ENCODE measurements around the gene STXBP5L. TPM values are rescaled to one million over a fixed set of nuclear protein-coding genes. Genes with fewer than 3 reads are reported as not detected.

Gene STXBP5L
- polyA plus RNA-seq, 2 of the 4 experiments (the other 2 are of a cell fraction): 0.08 TPM; not detected in 1

- ATAC-seq (no peak), FAIRE-seq (no peak), DNase-seq (ENCODE audit: low read depth in 1 of 2, low spot score in 1 of 2) (no peak)
- ChIA-PET CTCF (interaction anchor here (0.8 kb wide), 1 partner anchor 638 kb away, joined by 5 read pairs; no protein-coding TSS in a partner anchor), POLR2A (no interaction called here)
- H3K4me1 ChIP-seq: peaks cover 13% of the 10 kb centered on the region
- 15% methylated on average over 22 of the region's 26 CpGs for WGBS (ENCODE audit: missing lambda C conversion rate)
- peak overlapping the region; percentile 100 for H3K4me2 ChIP-seq
- H3K27ac ChIP-seq: no peak overlapping the region
- TF ChIP-seq CBX8 (IDR thresholded peaks at IDR 0.05): peak; percentile 97
- TF ChIP-seq ZFP36 (IDR thresholded peaks at IDR 0.05; ENCODE audit: borderline replicate concordance, partially characterized antibody): peak; percentile 26
- TF ChIP-seq RNF2 (IDR thresholded peaks at IDR 0.05; ENCODE audit: borderline replicate concordance, low read depth): peak; percentile 99
- no peak for TF ChIP-seq BCL3 (IDR thresholded peaks at IDR 0.05)
- peak overlapping the region; percentile 49 for H3K4me3 ChIP-seq
- H3K9me3 ChIP-seq: 0 out of 3 replicates have a peak, but pooled peaks cover 5% of the 10 kb centered on the region
Measured at GRCh38 chr3:120908795-120909601, 993 bp downstream of the STXBP5L start.

- DNase-seq (ENCODE audit: low read depth in 1 of 2, low spot score in 1 of 2): no peak
- POLR2A ChIA-PET: no interaction called here
- TF ChIP-seq CBX8 (IDR thresholded peaks at IDR 0.05) (peak; percentile 15; the same call in 1 of the 2 replicates), EP300 (IDR thresholded peaks at IDR 0.05) (no peak)
- 0 out of 3 replicates have a peak, but pooled peaks cover 5% of the 10 kb centered on the region for H3K9me3 ChIP-seq
- 38% methylated on average over 4 of the region's 4 CpGs for WGBS (ENCODE audit: missing lambda C conversion rate)
- CTCF ChIA-PET: interaction anchor here (0.8 kb wide), 1 partner anchor 637 kb away, joined by 5 read pairs; no protein-coding TSS in a partner anchor
- H3K27ac ChIP-seq: no peak overlapping the region
- no peak for ATAC-seq
- H3K4me1 ChIP-seq: peaks cover 13% of the 10 kb centered on the region
- no peak overlapping the region for H3K4me3 ChIP-seq
- no peak for FAIRE-seq
- no peak overlapping the region for H3K4me2 ChIP-seq
Measured at GRCh38 chr3:120909602-120909878, 1.5 kb downstream of the STXBP5L start.

GRCh38 chr3:120926146-120926545 is 18.1 kb downstream of the STXBP5L start:
- 0% methylated on average over 1 of the region's 1 CpG for WGBS (ENCODE audit: missing lambda C conversion rate)
- CTCF ChIA-PET: no interaction called here

More at GRCh38 chr3:120926146-120926545, 18.1 kb downstream of the STXBP5L start:
- TF ChIP-seq CHD2 (IDR thresholded peaks at IDR 0.05; ENCODE audit: low read length, partially characterized antibody) (no peak), POLR2A (IDR thresholded peaks at IDR 0.05; ENCODE audit: low read length) (no peak), RFX5 (IDR thresholded peaks at IDR 0.05) (no peak), KDM5A (IDR thresholded peaks at IDR 0.05) (no peak), RARB (CRISPR knock-in tag; IDR thresholded peaks at IDR 0.05) (no peak), HES2 (IDR thresholded peaks at IDR 0.05) (no peak), CHD4 (IDR thresholded peaks at IDR 0.05; ENCODE audit: borderline replicate concordance) (no peak), FOSL2 (IDR thresholded peaks at IDR 0.05) (no peak), FOSL2 (CRISPR knock-in tag; IDR thresholded peaks at IDR 0.05) (no peak), JUNB (IDR thresholded peaks at IDR 0.05) (no peak), CEBPB (IDR thresholded peaks at IDR 0.05) (no peak), RNF2 (IDR thresholded peaks at IDR 0.05; ENCODE audit: borderline replicate concordance, low read depth) (no peak), USF2 (IDR thresholded peaks at IDR 0.05) (no peak), HOXB5 (CRISPR knock-in tag; IDR thresholded peaks at IDR 0.05) (no peak), MAZ (IDR thresholded peaks at IDR 0.05; ENCODE audit: borderline replicate concordance, low read depth, low read length) (no peak), ZSCAN20 (CRISPR knock-in tag; IDR thresholded peaks at IDR 0.05) (no peak), ATOH8 (CRISPR knock-in tag; IDR thresholded peaks at IDR 0.05; ENCODE audit: low read depth) (no peak)
- DNase-seq (ENCODE audit: low read depth in 1 of 2, low spot score in 1 of 2): no peak
- H3K4me1 ChIP-seq: no peaks in the 10 kb centered on the region
- H3K9me3 ChIP-seq: peaks cover 6% of the 10 kb centered on the region; the same call in 1 of the 3 replicates
- H3K4me2 ChIP-seq: no peak overlapping the region
- no peak overlapping the region for H3K4me3 ChIP-seq
- no peak for ATAC-seq
- no peak for FAIRE-seq
- no peak overlapping the region for H3K27ac ChIP-seq
- POLR2A ChIA-PET: no interaction called here
